Right lobe of liver (tissue), 4 donors: Measurements from ENCODE around the gene RELL2.

Source experiments
- CTCF ChIP-seq, 4 donors: fragments of 200-600 bp in 3 of 4; fragments of 450-650 bp in 1 of 4; IDR thresholded peaks; one replicate each; pipeline versions ENCODE4 v1.5.1 to v1.8.0; 2016 to 2022; ENCODE audit warnings: antibody characterized with exemption in 4 of 4, mild to moderate bottlenecking in 2 of 4
- POLR2A ChIP-seq: fragments of 450-650 bp; IDR thresholded peaks from one replicate; pipeline ENCODE4 v1.6.1; 2017; ENCODE audit warnings: antibody characterized with exemption, mild to moderate bottlenecking
- donor health status: DM: no; HTN: no; CAD: no.
- donor health status: DM: no; HTN: no; CAD: no.
- donor health status: DM: no; HTN: yes; CAD: no.

GRCh38 chr5:141598391-141599345 is 38.1 kb upstream of the RELL2 start:
- TF ChIP-seq CTCF (IDR thresholded peaks at IDR 0.05) (no peak), POLR2A (no peak)
